Right lobe of liver (tissue), 6 donors: ENCODE measurements around the gene TMC6. TPM values are rescaled to one million over a fixed set of nuclear protein-coding genes. Genes with fewer than 3 reads are reported as not detected.

Experiments used
- ATAC-seq, 4 donors: fragments of 200-7000 bp; cut with Tn5 transposase; one replicate each; pipeline ENCODE4 v1.9.1; 2020; ENCODE audit warnings: mild to moderate bottlenecking in 4 of 4, moderate library complexity in 4 of 4
- DNase-seq, 3 donors: peaks; one replicate each; pipeline ENCODE4 v3.0.0-alpha.2; 2020
- H3K27ac ChIP-seq, 3 donors: fragments of 200-600 bp; one replicate each; pipeline ENCODE4 v1.8.0; 2022
- H3K27me3 ChIP-seq, 2 donors: fragments of 200-600 bp; one replicate each; pipeline ENCODE4 v1.8.0; 2022
- H3K36me3 ChIP-seq, 4 donors: fragments of 200-600 bp; sonication (generic) in 1 of 4; one replicate each; pipeline versions ENCODE4 v1.5.1 to v1.8.0; 2017 to 2022; ENCODE audit warnings: control low read depth in 1 of 4
- H3K4me1 ChIP-seq, 4 donors: fragments of 200-600 bp; sonication (generic) in 1 of 4; one replicate each; pipeline versions ENCODE4 v1.5.1 to v1.8.0; 2017 to 2022; ENCODE audit warnings: control low read depth in 1 of 4
- H3K4me3 ChIP-seq, 3 donors: fragments of 200-600 bp; one replicate each; pipeline ENCODE4 v1.8.0; 2022
- H3K9me3 ChIP-seq, 4 donors: fragments of 200-600 bp; sonication (generic) in 1 of 4; one replicate each; pipeline versions ENCODE4 v1.5.1 to v1.8.0; 2017 to 2022; ENCODE audit warnings: control low read depth in 1 of 4
- CTCF ChIP-seq, 4 donors: fragments of 200-600 bp in 3 of 4; fragments of 450-650 bp in 1 of 4; IDR thresholded peaks; one replicate each; pipeline versions ENCODE4 v1.5.1 to v1.8.0; 2016 to 2022; ENCODE audit warnings: antibody characterized with exemption in 4 of 4, mild to moderate bottlenecking in 2 of 4
- POLR2A ChIP-seq: fragments of 450-650 bp; IDR thresholded peaks from one replicate; pipeline ENCODE4 v1.6.1; 2017; ENCODE audit warnings: antibody characterized with exemption, mild to moderate bottlenecking
- WGBS: methylation state at CpG from one replicate; pipeline ENCODE4 v1.1.6; 2018; ENCODE audit warnings: low coverage, low lambda C conversion rate; ENCODE audit not compliant: insufficient coverage; ENCODE audit errors: missing lambda C conversion rate; 5-methylcytosine and 5-hydroxymethylcytosine counted together
- intact Hi-C, 2 donors: fragments of 100-400 bp; cut with DNase I; formaldehyde crosslinking; loops; one replicate each; pipeline versions ENCODE4 v1.11.2 to v1.14.1; 2022
- long read RNA-seq: library from polyadenylated mRNA; unstranded; transcript quantifications from one replicate; pipeline ENCODE4 v2.0.0, GENCODE V29; 2019
- total RNA-seq, 6 experiments: library from RNA; depleted of rRNA in 2 of 6; stranded (reverse); fragments of >200 nt in 2 of 6; fragmentation: NEBNext Ultra II Directional in 3 of 6; extraction: Animal tissue kit (Norgen Biotek cat#: 25700) in 3 of 6; gene quantifications; one replicate each; pipeline versions ENCODE4 v1.1.0 to v1.2.4, GENCODE V29; 2016 to 2023
- donor health status: DM: no; HTN: yes; CAD: no.
- donor health status: DM: no; HTN: no; CAD: no.
- donor health status: DM: no; HTN: no; CAD: no.
- donor health status: DM: no; HTN: yes; CAD: no.
- donor health status: DM: no; HTN: yes; CAD: no.

TMC6 gene
- total RNA-seq: 10 to 100 TPM; 10.9 to 24.7 (median 15.7) TPM
- long read RNA-seq: 0 reads

GRCh38 chr17:78128551-78129350 is at the start of gene TMC6:
TMC6 (minus strand) TSS chr17:78128755; CDS start chr17:78126832, 1,923 bp downstream.
- DNase-seq: peak in 1 of 3 donors; percentile 66
- intact Hi-C loops: no loop called here
- Histone ChIP-seq H3K27ac (peak within 1 kb of the TSS; percentile 69 to 80 (median 77)), H3K4me3 (peak within 1 kb of the TSS; percentile 58 to 76 (median 60)), H3K27me3 (no peaks in the 10 kb centered on the region), H3K9me3 (no peaks in the 10 kb centered on the region), H3K4me1 (peaks cover 0 to 25% (median 2%) of the 10 kb centered on the region in 4 donors), H3K36me3 (no peaks in the 10 kb centered on the region)
- ATAC-seq: peak; percentile 11 to 39 (median 26)
- TF ChIP-seq CTCF (IDR thresholded peaks at IDR 0.05): no peak
- peak; percentile 54 for TF ChIP-seq POLR2A
- 3% methylated on average over 7 of the region's 54 CpGs for WGBS

GRCh38 chr17:78176548-78177025 is 48.0 kb upstream of the TMC6 start:
- no peaks in the 10 kb centered on the region for H3K27me3 ChIP-seq
- 27% methylated on average over 8 of the region's 14 CpGs for WGBS
- peaks cover 0 to 34% (median 17%) of the 10 kb centered on the region in 4 donors for H3K4me1 ChIP-seq
- DNase-seq: peak; percentile 71 to 78 (median 75)
- no peaks in the 10 kb centered on the region for H3K9me3 ChIP-seq
- peaks cover 0 to 9% (median 2%) of the 10 kb centered on the region in 4 donors for H3K36me3 ChIP-seq
- intact Hi-C loops: loop anchor here in 1 of 2 donors (10.0 kb wide), 1 partner anchor 78 kb away; no protein-coding TSS in a partner anchor
- peak; percentile 6 to 19 (median 12) for ATAC-seq
- TF ChIP-seq POLR2A (no peak), CTCF (IDR thresholded peaks at IDR 0.05) (peak; percentile 63 to 82 (median 66))
- peak overlapping the region in 1 of 3 donors; percentile 77 for H3K27ac ChIP-seq
- no peak overlapping the region for H3K4me3 ChIP-seq

- H3K27ac ChIP-seq: peak overlapping the region; percentile 61 to 77 (median 75)
- H3K36me3 ChIP-seq: peaks cover 0 to 9% (median 4%) of the 10 kb centered on the region in 4 donors
- H3K27me3 ChIP-seq: no peaks in the 10 kb centered on the region
- H3K4me1 ChIP-seq: peaks cover 0 to 34% (median 17%) of the 10 kb centered on the region in 4 donors
- H3K9me3 ChIP-seq: no peaks in the 10 kb centered on the region
- 67% methylated on average over 3 of the region's 14 CpGs for WGBS
- no peak for ATAC-seq
- DNase-seq: no peak
- peak overlapping the region in 2 of 3 donors; percentile 33 to 43 for H3K4me3 ChIP-seq
- TF ChIP-seq POLR2A: no peak
- TF ChIP-seq CTCF (IDR thresholded peaks at IDR 0.05): no peak
- intact Hi-C loops: loop anchor here in 1 of 2 donors (10.0 kb wide), 1 partner anchor 79 kb away; no protein-coding TSS in a partner anchor
These were observed 47.1 kb upstream of the TMC6 start for GRCh38 chr17:78175643-78175981.

GRCh38 chr17:78174870-78175642 is 46.5 kb upstream of the TMC6 start:
- Histone ChIP-seq H3K4me3 (peak overlapping the region in 2 of 3 donors; percentile 33 to 43), H3K4me1 (peaks cover 0 to 34% (median 17%) of the 10 kb centered on the region in 4 donors), H3K9me3 (no peaks in the 10 kb centered on the region), H3K27me3 (no peaks in the 10 kb centered on the region), H3K36me3 (peaks cover 0 to 9% (median 4%) of the 10 kb centered on the region in 4 donors), H3K27ac (peak overlapping the region; percentile 61 to 77 (median 75))
- intact Hi-C loops: loop anchor here (5.0 to 10.0 kb wide), 3 partner anchors 63 to 80 kb away; no protein-coding TSS in a partner anchor
- peak; percentile 47 for TF ChIP-seq POLR2A
- TF ChIP-seq CTCF (IDR thresholded peaks at IDR 0.05): peak in 2 of 4 donors; percentile 5 to 30
- DNase-seq (peak; percentile 79 to 92 (median 89)), ATAC-seq (peak; percentile 63 to 74 (median 70))
- 44% methylated on average over 10 of the region's 28 CpGs for WGBS
